Loucy (cell line): ENCODE results near the gene LRRC15.

ENCODE experiments used
- H2AFZ ChIP-seq: fragments of 200-600 bp; sonication (generic); 2 replicates; pipeline ENCODE4 v1.6.0; 2016; ENCODE audit warnings: antibody characterized with exemption, mild to moderate bottlenecking, low read length, moderate library complexity
- H3F3A ChIP-seq: fragments of 200-600 bp; 2 replicates; pipeline ENCODE4 v1.6.0; 2016; ENCODE audit warnings: antibody characterized with exemption, low read depth, mild to moderate bottlenecking
- H3K27me3 ChIP-seq: fragments of 200-600 bp; sonication (generic); 2 replicates; pipeline ENCODE4 v1.6.1; 2014; ENCODE audit warnings: low read length, mild to moderate bottlenecking; ENCODE audit not compliant: insufficient read depth, poor library complexity, severe bottlenecking
- H3K36me3 ChIP-seq: fragments of 200-600 bp; sonication (generic); 2 replicates; pipeline ENCODE4 v1.6.1; 2016; ENCODE audit warnings: low read length; ENCODE audit not compliant: insufficient read depth
- H3K4me1 ChIP-seq: fragments of 200-600 bp; sonication (generic); 2 replicates; pipeline ENCODE4 v1.5.1; 2014; ENCODE audit warnings: low read length, mild to moderate bottlenecking; ENCODE audit not compliant: insufficient read depth, poor library complexity, severe bottlenecking
- H3K4me2 ChIP-seq: fragments of 200-600 bp; sonication (generic); 2 replicates; pipeline ENCODE4 v1.6.0; 2014; ENCODE audit warnings: antibody characterized with exemption, low read length, low read depth, mild to moderate bottlenecking; ENCODE audit not compliant: poor library complexity, severe bottlenecking
- H3K4me3 ChIP-seq: fragments of 200-600 bp; sonication (generic); 2 replicates; pipeline ENCODE4 v1.5.1; 2014; ENCODE audit warnings: low read length, mild to moderate bottlenecking, mixed read lengths; ENCODE audit not compliant: poor library complexity, severe bottlenecking
- H3K79me2 ChIP-seq: fragments of 200-600 bp; sonication (generic); 2 replicates; pipeline ENCODE4 v1.6.1; 2014; ENCODE audit warnings: low read length; ENCODE audit not compliant: insufficient read depth
- H3K9ac ChIP-seq: fragments of 200-600 bp; sonication (generic); 2 replicates; pipeline ENCODE4 v1.6.0; 2014; ENCODE audit warnings: mild to moderate bottlenecking, low read depth, low read length, moderate library complexity; ENCODE audit not compliant: poor library complexity, severe bottlenecking
- H3K9me2 ChIP-seq: fragments of 200-600 bp; sonication (generic); replicated peaks from 2 replicates; pipeline ENCODE4 v1.6.1; 2016; ENCODE audit warnings: low read depth, low read length, mixed read lengths
- H3K9me3 ChIP-seq: fragments of 200-600 bp; sonication (generic); 2 replicates; pipeline ENCODE4 v1.6.1; 2014; ENCODE audit warnings: mild to moderate bottlenecking, antibody characterized with exemption, low read length, low read depth; ENCODE audit not compliant: insufficient read depth
- H4K20me1 ChIP-seq: fragments of 200-600 bp; sonication (generic); 2 replicates; pipeline ENCODE4 v1.6.0; 2014; ENCODE audit warnings: antibody characterized with exemption, low read length, mild to moderate bottlenecking; ENCODE audit not compliant: insufficient read depth, poor library complexity, severe bottlenecking
- CTCF ChIP-seq: fragments of 200-600 bp; sonication (generic); conservative IDR thresholded peaks from 2 replicates; pipeline ENCODE4 v1.5.1; 2014; ENCODE audit warnings: mild to moderate bottlenecking, antibody characterized with exemption, low read length
- EZH2phosphoT487 ChIP-seq: fragments of 200-600 bp; IDR thresholded peaks from 2 replicates; pipeline ENCODE4 v1.6.1; 2018; ENCODE audit warnings: antibody characterized with exemption, mild to moderate bottlenecking, moderate library complexity, borderline replicate concordance

The LRRC15 gene

GRCh38 chr3:194384156-194384555 is 14.6 kb upstream of the LRRC15 start:
- H3K9ac ChIP-seq, result no peak overlapping the region
- TF ChIP-seq CTCF, result no peak
- no peak for TF ChIP-seq EZH2phosphoT487

GRCh38 chr3:194383276-194383940 is 13.9 kb upstream of the LRRC15 start:
- Histone ChIP-seq H3K9me2 (no peaks in the 10 kb centered on the region), H3K27me3 (no peaks in the 10 kb centered on the region), H3K79me2 (no peaks in the 10 kb centered on the region), H3K9me3 (no peaks in the 10 kb centered on the region), H2AFZ (no peak overlapping the region), H3K4me3 (no peak overlapping the region), H3F3A (no peaks in the 10 kb centered on the region), H4K20me1 (no peaks in the 10 kb centered on the region), H3K4me1 (peaks cover 2% of the 10 kb centered on the region), H3K9ac (no peak overlapping the region), H3K36me3 (no peaks in the 10 kb centered on the region), H3K4me2 (no peak overlapping the region)
- TF ChIP-seq EZH2phosphoT487, result no peak
- TF ChIP-seq CTCF, result no peak

More at GRCh38 chr3:194384156-194384555, 14.6 kb upstream of the LRRC15 start:
- H3K9me3 ChIP-seq, result no peaks in the 10 kb centered on the region
- H2AFZ ChIP-seq, result no peak overlapping the region
- H3F3A ChIP-seq, result no peaks in the 10 kb centered on the region
- H3K4me2 ChIP-seq, result no peak overlapping the region
- H4K20me1 ChIP-seq, result no peaks in the 10 kb centered on the region
- no peak overlapping the region for H3K4me3 ChIP-seq
- peaks cover 2% of the 10 kb centered on the region for H3K4me1 ChIP-seq
- no peaks in the 10 kb centered on the region for H3K36me3 ChIP-seq
- no peaks in the 10 kb centered on the region for H3K27me3 ChIP-seq
- H3K79me2 ChIP-seq, result no peaks in the 10 kb centered on the region
- H3K9me2 ChIP-seq, result no peaks in the 10 kb centered on the region

GRCh38 chr3:194382892-194383223 is 13.3 kb upstream of the LRRC15 start:
- H3K9ac ChIP-seq, result no peak overlapping the region
- H3K27me3 ChIP-seq, result no peaks in the 10 kb centered on the region
- no peaks in the 10 kb centered on the region for H3K9me2 ChIP-seq
- H3F3A ChIP-seq, result no peaks in the 10 kb centered on the region
- no peaks in the 10 kb centered on the region for H4K20me1 ChIP-seq
- no peaks in the 10 kb centered on the region for H3K9me3 ChIP-seq
- TF ChIP-seq EZH2phosphoT487, result no peak
- no peak for TF ChIP-seq CTCF
- no peak overlapping the region for H3K4me3 ChIP-seq
- H3K36me3 ChIP-seq, result no peaks in the 10 kb centered on the region
- H2AFZ ChIP-seq, result no peak overlapping the region
- no peaks in the 10 kb centered on the region for H3K79me2 ChIP-seq
- H3K4me2 ChIP-seq, result no peak overlapping the region
- peaks cover 2% of the 10 kb centered on the region for H3K4me1 ChIP-seq
